H1 (cell line): ENCODE measurements around the gene FGF18. TPM values are rescaled to one million over a fixed set of nuclear protein-coding genes. Genes with fewer than 3 reads are reported as not detected.

Experiments used
- CTCF ChIA-PET: fragments of 300-600 bp; sonication (Branson Sonifier 250); formaldehyde crosslinking; loops from one replicate; lab custom pipeline; 2021; ENCODE audit not compliant: partially characterized antibody; lab: Charles Lee
- POLR2A ChIA-PET: fragments of 300-600 bp; sonication (Branson Sonifier 250); formaldehyde crosslinking; loops from one replicate; lab custom pipeline; 2021; ENCODE audit warnings: inconsistent platforms; ENCODE audit not compliant: partially characterized antibody; lab: Charles Lee
- DNase-seq, 2 experiments: peaks; one replicate each; pipeline versions ENCODE4 v3.0.0 to v3.0.0-alpha.2; 2010 to 2022; ENCODE audit warnings: low spot score in 2 of 2, low read depth in 1 of 2, mixed read lengths in 1 of 2
- FAIRE-seq: peaks from 2 replicates; lab custom pipeline; 2011; peaks lifted over from hg19 to GRCh38; lab: Jason Lieb, UNC
- H2AFZ ChIP-seq: 2 replicates; pipeline ENCODE4 v1.8.1; 2012; ENCODE audit warnings: low read length, inconsistent platforms
- H2AK5ac ChIP-seq: 2 replicates; pipeline ENCODE4 v1.6.1; 2013; ENCODE audit warnings: low read depth, low read length
- H2BK120ac ChIP-seq: replicated peaks from 2 replicates; pipeline ENCODE3; 2013; ENCODE audit warnings: low read depth, low read length, inconsistent platforms
- H2BK12ac ChIP-seq: 2 replicates; pipeline ENCODE4 v1.6.1; 2013; ENCODE audit warnings: low read depth, low read length
- H2BK15ac ChIP-seq: 2 replicates; pipeline ENCODE4 v1.6.1; 2013; ENCODE audit warnings: low read length
- H2BK20ac ChIP-seq: 2 replicates; pipeline ENCODE4 v1.6.1; 2013; ENCODE audit warnings: low read length
- H2BK5ac ChIP-seq: 2 replicates; pipeline ENCODE4 v1.6.1; 2013; ENCODE audit warnings: low read depth, low read length
- H3K14ac ChIP-seq: 2 replicates; pipeline ENCODE4 v1.6.1; 2013; ENCODE audit warnings: inconsistent platforms; ENCODE audit not compliant: insufficient read length
- H3K18ac ChIP-seq: 2 replicates; pipeline ENCODE4 v1.6.1; 2013; ENCODE audit warnings: low read length; ENCODE audit errors: extremely low read depth
- H3K23ac ChIP-seq: 2 replicates; pipeline ENCODE4 v1.6.1; 2013; ENCODE audit warnings: inconsistent platforms; ENCODE audit not compliant: insufficient read length
- H3K23me2 ChIP-seq: 2 replicates; pipeline ENCODE4 v1.6.1; 2013; ENCODE audit warnings: low read depth, low read length
- H3K27ac ChIP-seq: 2 replicates; pipeline ENCODE4 v1.6.1; 2011; ENCODE audit warnings: low read depth, low read length, inconsistent platforms
- H3K27me3 ChIP-seq, 4 experiments: replicated peaks in 1 of 4; 1 replicate in 1 of 4; 2 replicates in 3 of 4; pipeline versions ENCODE4 v1.6.1 to v1.8.1; 2011 to 2013; ENCODE audit warnings: low read length in 3 of 4, mild to moderate bottlenecking in 3 of 4, inconsistent platforms in 2 of 4, mixed read lengths in 2 of 4, moderate library complexity in 1 of 4; ENCODE audit not compliant: control insufficient read depth in 3 of 4, insufficient read depth in 3 of 4; ENCODE audit errors: extremely low read depth in 1 of 4
- H3K36me3 ChIP-seq, 4 experiments: 2 replicates each; pipeline versions ENCODE4 v1.6.1 to v1.8.1; 2011 to 2013; ENCODE audit warnings: mild to moderate bottlenecking in 4 of 4, low read length in 3 of 4, moderate library complexity in 2 of 4, control low read depth in 1 of 4, inconsistent platforms in 1 of 4; ENCODE audit not compliant: insufficient read depth in 4 of 4, control insufficient read depth in 2 of 4
- H3K4ac ChIP-seq: replicated peaks from 2 replicates; pipeline ENCODE3; 2013; ENCODE audit warnings: low read length, low read depth, mixed read lengths, inconsistent platforms; ENCODE audit not compliant: insufficient read length
- H3K4me1 ChIP-seq, 4 experiments: replicated peaks in 1 of 4; 1 replicate in 1 of 4; 2 replicates in 3 of 4; pipeline versions ENCODE4 v1.6.1 to v1.8.1; 2011 to 2013; ENCODE audit warnings: low read length in 3 of 4, inconsistent platforms in 2 of 4, mixed read lengths in 1 of 4; ENCODE audit not compliant: insufficient read depth in 4 of 4, control insufficient read depth in 3 of 4
- H3K4me2 ChIP-seq, 2 experiments: 2 replicates each; pipeline versions ENCODE4 v1.6.1 to v1.8.1; 2011 to 2013; ENCODE audit warnings: low read depth in 2 of 2, low read length in 2 of 2, control low read depth in 1 of 2, inconsistent platforms in 1 of 2, mild to moderate bottlenecking in 1 of 2; ENCODE audit not compliant: insufficient read depth in 1 of 2
- H3K4me3 ChIP-seq, 4 experiments: fragments of 200-600, 300-600 bp in 1 of 4; sonication (generic), shearing (Covaris generic), sonication (Bioruptor Twin) in 1 of 4; 2 replicates each; pipeline versions ENCODE4 v1.5.1 to v1.8.1; 2011 to 2016; ENCODE audit warnings: low read length in 4 of 4, low read depth in 3 of 4, control low read depth in 2 of 4, inconsistent platforms in 2 of 4, mild to moderate bottlenecking in 2 of 4, mixed read lengths in 1 of 4, moderate library complexity in 1 of 4; ENCODE audit not compliant: insufficient read depth in 2 of 4; ENCODE audit errors: extremely low read depth in 1 of 4
- H3K56ac ChIP-seq: replicated peaks from 2 replicates; pipeline ENCODE3; 2013; ENCODE audit warnings: low read depth, mild to moderate bottlenecking, mixed read lengths, low read length, inconsistent platforms; ENCODE audit not compliant: insufficient read length
- H3K79me1 ChIP-seq: 2 replicates; pipeline ENCODE4 v1.6.1; 2013; ENCODE audit warnings: low read depth, low read length, control low read depth
- H3K79me2 ChIP-seq, 2 experiments: 2 replicates each; pipeline versions ENCODE4 v1.6.1 to v1.8.1; 2012 to 2013; ENCODE audit warnings: low read length in 2 of 2, mild to moderate bottlenecking in 2 of 2, inconsistent platforms in 1 of 2; ENCODE audit not compliant: insufficient read depth in 2 of 2, control insufficient read depth in 1 of 2
- H3K9ac ChIP-seq, 4 experiments: replicated peaks in 1 of 4; 1 replicate in 1 of 4; 2 replicates in 3 of 4; pipeline versions ENCODE4 v1.6.1 to v1.8.1; 2011 to 2013; ENCODE audit warnings: low read depth in 3 of 4, low read length in 3 of 4, control low read depth in 2 of 4, mild to moderate bottlenecking in 2 of 4, moderate library complexity in 2 of 4, inconsistent platforms in 1 of 4; ENCODE audit errors: extremely low read depth in 1 of 4
- H3K9me3 ChIP-seq, 2 experiments: 2 replicates each; pipeline versions ENCODE4 v1.6.1 to v1.8.1; 2012 to 2013; ENCODE audit warnings: mild to moderate bottlenecking in 2 of 2, moderate library complexity in 2 of 2, control low read depth in 1 of 2, inconsistent platforms in 1 of 2, low read depth in 1 of 2, low read length in 1 of 2, mixed read lengths in 1 of 2; ENCODE audit not compliant: insufficient read depth in 2 of 2
- H4K20me1 ChIP-seq, 2 experiments: replicated peaks in 1 of 2; 2 replicates each; pipeline versions ENCODE3 to v1.8.1; 2011 to 2013; ENCODE audit warnings: inconsistent platforms in 2 of 2, low read length in 2 of 2, mild to moderate bottlenecking in 1 of 2; ENCODE audit not compliant: insufficient read depth in 2 of 2, control insufficient read depth in 1 of 2
- H4K5ac ChIP-seq: 2 replicates; pipeline ENCODE4 v1.6.1; 2013; ENCODE audit warnings: low read length, low read depth, mixed read lengths, inconsistent platforms; ENCODE audit not compliant: insufficient read length
- H4K8ac ChIP-seq: 2 replicates; pipeline ENCODE4 v1.8.0; 2013; ENCODE audit warnings: mild to moderate bottlenecking, moderate library complexity, low read length, inconsistent platforms; ENCODE audit not compliant: insufficient read depth; ENCODE audit errors: extremely low read depth
- H4K91ac ChIP-seq: replicated peaks from 2 replicates; pipeline ENCODE3; 2013; ENCODE audit warnings: low read length, mixed read lengths, inconsistent platforms; ENCODE audit not compliant: insufficient read length
- BACH1 ChIP-seq: IDR thresholded peaks from 2 replicates; pipeline ENCODE4 v1.6.1; 2012; ENCODE audit warnings: low read length, improper control_type of control experiment
- CHD2 ChIP-seq: IDR thresholded peaks from 2 replicates; pipeline ENCODE4 v1.6.1; 2012; ENCODE audit warnings: low read length, improper control_type of control experiment
- CREB1 ChIP-seq: IDR thresholded peaks from 2 replicates; pipeline ENCODE4 v1.6.1; 2012; ENCODE audit warnings: inconsistent platforms
- JUN ChIP-seq: IDR thresholded peaks from 2 replicates; pipeline ENCODE4 v1.6.1; 2011; ENCODE audit warnings: low read depth, mild to moderate bottlenecking, improper control_type of control experiment, low read length
- KDM4A ChIP-seq: IDR thresholded peaks from one replicate; pipeline ENCODE4 v1.7.1; 2012; ENCODE audit warnings: low read depth, mild to moderate bottlenecking, moderate library complexity, low read length, inconsistent platforms; ENCODE audit not compliant: severe bottlenecking
- SUZ12 ChIP-seq: fragments of 200-600 bp; sonication (generic); IDR thresholded peaks from 2 replicates; pipeline ENCODE4 v1.6.1; 2012; ENCODE audit warnings: mild to moderate bottlenecking, inconsistent platforms, low read length, moderate library complexity, mixed read lengths
- TAF1 ChIP-seq: IDR thresholded peaks from 2 replicates; pipeline ENCODE4 v1.6.1; 2011; ENCODE audit warnings: mild to moderate bottlenecking, low read depth, low read length
- WGBS, 2 experiments: shearing (Covaris generic) in 1 of 2; methylation state at CpG; one replicate each; pipeline versions ENCODE4 v1.1.6 to v1.1.7; 2013 to 2015; ENCODE audit warnings: low lambda C conversion rate in 2 of 2, mixed read lengths in 2 of 2, inconsistent platforms in 1 of 2, low coverage in 1 of 2, missing lambda C conversion rate in 1 of 2; ENCODE audit not compliant: insufficient replicate concordance in 2 of 2, insufficient coverage in 1 of 2, insufficient read length in 1 of 2; ENCODE audit errors: extremely low coverage in 1 of 2, missing lambda C conversion rate in 1 of 2; 5-methylcytosine and 5-hydroxymethylcytosine counted together
- polyA plus RNA-seq, 7 experiments: library from polyadenylated mRNA; depleted of rRNA in 3 of 7; stranded (reverse) in 5 of 7; unstranded in 2 of 7; fragments of >200 nt in 5 of 7; fragments of 200-250 nt in 2 of 7; gene quantifications; 1 replicate in 5 of 7; 2 replicates in 1 of 7; 4 replicates in 1 of 7; pipeline versions ENCODE4 v1.2.1 to v1.2.3, GENCODE V29; 2011 to 2013; ENCODE audit warnings: missing spikeins in 2 of 7, mixed read lengths in 2 of 7
- total RNA-seq: library from RNA; stranded (reverse); fragmentation: NEBNext Ultra II Directional; extraction: Animal tissue kit (Norgen Biotek cat#: 25700); gene quantifications from 2 replicates; pipeline ENCODE4 v1.2.1, GENCODE V29; 2021

The FGF18 gene
- total and polyA plus RNA-seq, 2 of the 8 experiments (the other 6 are each of a cell fraction or from before 2014, with no cell fraction given): 0.54 to 1.3 TPM

GRCh38 chr5:171467107-171467506, 47.7 kb downstream of the FGF18 start:
- DNase-seq (no peak), FAIRE-seq (no peak)
- Histone ChIP-seq H3K36me3 (no peaks in the 10 kb centered on the region), H2BK5ac (no peak overlapping the region), H4K91ac (no peak overlapping the region), H3K4ac (no peak overlapping the region), H3K4me2 (no peak overlapping the region), H3K4me1 (peaks cover 3 to 6% (median 4%) of the 10 kb centered on the region in 4 experiments; a peak in 5 of 7 replicates), H2AFZ (no peak overlapping the region), H3K9ac (no peak overlapping the region), H3K23ac (no peak overlapping the region), H2BK15ac (no peak overlapping the region), H4K8ac (no peak overlapping the region), H3K14ac (no peak overlapping the region), H3K27ac (no peak overlapping the region), H2BK20ac (no peak overlapping the region), H3K56ac (no peak overlapping the region), H4K5ac (no peak overlapping the region), H3K27me3 (no peaks in the 10 kb centered on the region), H3K79me1 (no peaks in the 10 kb centered on the region), H4K20me1 (no peaks in the 10 kb centered on the region), H2AK5ac (no peak overlapping the region), H3K9me3 (no peaks in the 10 kb centered on the region), H2BK120ac (no peak overlapping the region), H3K4me3 (no peak overlapping the region), H2BK12ac (no peak overlapping the region), H3K79me2 (no peaks in the 10 kb centered on the region)
- WGBS, 2 experiments: 87% methylated on average over 12 of the region's 12 CpGs; no CpG with 5 or more reads in 1 of the 2 experiments
- POLR2A ChIA-PET: no interaction called here
- TF ChIP-seq SUZ12: no peak
- no peak for TF ChIP-seq TAF1
- TF ChIP-seq KDM4A: no peak
- no peak for TF ChIP-seq BACH1
- no peak for TF ChIP-seq JUN
- TF ChIP-seq CREB1: no peak
- TF ChIP-seq CHD2: no peak
- TF ChIP-seq, all 59 proteins: peak for 0
- no peak overlapping the region for H3K18ac ChIP-seq
- no peaks in the 10 kb centered on the region for H3K23me2 ChIP-seq
- CTCF ChIA-PET: interaction anchor here (0.9 to 1.8 kb wide), 2 partner anchors 14 to 16 kb away, joined by 3 to 5 read pairs; no protein-coding TSS in a partner anchor
